Keratinocyte (primary cell): ENCODE measurements around the gene ZNF615. TPM values are rescaled to one million over a fixed set of nuclear protein-coding genes. Genes with fewer than 3 reads are reported as not detected.
"Not testable (repeated sequence)": the region's sequence is repeated elsewhere in the genome, so short reads cannot be mapped to it uniquely, and the experiment has no call there.

Experiments
- DNase-seq: peaks from one replicate; pipeline ENCODE4 v3.0.0-alpha.2; 2011; ENCODE audit warnings: low read depth, missing footprints, low spot score
- FAIRE-seq: peaks from 2 replicates; lab custom pipeline; 2011; peaks lifted over from hg19 to GRCh38; lab: Jason Lieb, UNC
- H2AFZ ChIP-seq: 2 replicates; pipeline ENCODE4 v1.6.0; 2012; ENCODE audit warnings: low read length, control low read depth, inconsistent platforms; ENCODE audit not compliant: control insufficient read depth
- H3K27ac ChIP-seq: 2 replicates; pipeline ENCODE4 v1.5.1; 2011; ENCODE audit warnings: low read length; ENCODE audit not compliant: control insufficient read depth, insufficient read depth
- H3K27me3 ChIP-seq: 3 replicates; pipeline ENCODE4 v1.6.0; 2011; ENCODE audit warnings: low read length; ENCODE audit not compliant: control insufficient read depth, insufficient read depth; ENCODE audit errors: extremely low read depth
- H3K36me3 ChIP-seq, 2 experiments: 2 replicates in 1 of 2; 3 replicates in 1 of 2; pipeline ENCODE4 v1.5.1; 2011; ENCODE audit warnings: low read length in 2 of 2, mild to moderate bottlenecking in 1 of 2; ENCODE audit not compliant: control insufficient read depth in 2 of 2, insufficient read depth in 2 of 2; ENCODE audit errors: extremely low read depth in 1 of 2
- H3K4me1 ChIP-seq: 3 replicates; pipeline ENCODE4 v1.5.1; 2011; ENCODE audit warnings: low read length; ENCODE audit not compliant: control insufficient read depth, insufficient read depth; ENCODE audit errors: extremely low read depth
- H3K4me2 ChIP-seq: 3 replicates; pipeline ENCODE4 v1.6.0; 2011; ENCODE audit warnings: low read depth, low read length; ENCODE audit not compliant: control insufficient read depth, insufficient read depth; ENCODE audit errors: extremely low read depth
- H3K4me3 ChIP-seq, 3 experiments: fragments of 200-600 bp in 1 of 3; sonication (generic) in 1 of 3; 2 replicates in 2 of 3; 3 replicates in 1 of 3; pipeline ENCODE4 v1.5.1; 2011 to 2016; ENCODE audit warnings: low read length in 3 of 3, mild to moderate bottlenecking in 3 of 3, control low read depth in 2 of 3, inconsistent platforms in 1 of 3, low read depth in 1 of 3, mixed read lengths in 1 of 3, mixed run types in 1 of 3, moderate library complexity in 1 of 3; ENCODE audit not compliant: control insufficient read depth in 2 of 3, insufficient read depth in 2 of 3; ENCODE audit errors: extremely low read depth in 1 of 3
- H3K79me2 ChIP-seq: 2 replicates; pipeline ENCODE4 v1.6.0; 2012; ENCODE audit warnings: low read length; ENCODE audit not compliant: control insufficient read depth, insufficient read depth
- H3K9ac ChIP-seq: 3 replicates; pipeline ENCODE4 v1.6.0; 2011; ENCODE audit warnings: low read length; ENCODE audit not compliant: control insufficient read depth, insufficient read depth; ENCODE audit errors: extremely low read depth
- H3K9me1 ChIP-seq: 3 replicates; pipeline ENCODE4 v1.6.0; 2011; ENCODE audit warnings: low read length; ENCODE audit not compliant: control insufficient read depth, insufficient read depth; ENCODE audit errors: extremely low read depth
- H3K9me3 ChIP-seq: 2 replicates; pipeline ENCODE4 v1.5.1; 2012; ENCODE audit warnings: low read depth, low read length; ENCODE audit not compliant: control insufficient read depth
- H4K20me1 ChIP-seq: 3 replicates; pipeline ENCODE4 v1.6.0; 2011; ENCODE audit warnings: low read length; ENCODE audit not compliant: control insufficient read depth, insufficient read depth; ENCODE audit errors: extremely low read depth
- EZH2 ChIP-seq: IDR thresholded peaks from one replicate; pipeline ENCODE4 v1.6.1; 2012; ENCODE audit warnings: inconsistent platforms, mild to moderate bottlenecking, low read length, moderate library complexity
- dilution Hi-C: fragments of 300-500 bp; cut with MboI; formaldehyde crosslinking; loops from one replicate; pipeline ENCODE4 v1.7.0; 2020; ENCODE audit warnings: low sequenced_read_pairs; ENCODE audit not compliant: extremely low pct_ligation_motif_present
- polyA plus RNA-seq, 5 experiments: library from polyadenylated mRNA; depleted of rRNA in 3 of 5; stranded (reverse) in 3 of 5; stranded (forward) in 1 of 5; unstranded in 1 of 5; fragments of >200 nt; gene quantifications; 1 replicate in 1 of 5; 2 replicates in 3 of 5; 3 replicates in 1 of 5; pipeline versions ENCODE4 v1.2.1 to v1.2.3, GENCODE V29; 2011 to 2012; ENCODE audit warnings: missing spikeins in 2 of 5, low read depth in 1 of 5, low replicate concordance in 1 of 5
- TF ChIP-seq, protein P1 (sequence below), 3 experiments: IDR thresholded peaks in 1 of 3; conservative IDR thresholded peaks in 1 of 3; optimal IDR thresholded peaks in 1 of 3; 2 replicates in 2 of 3; 3 replicates in 1 of 3; pipeline versions ENCODE3 to v1.5.1; 2011; ENCODE audit warnings: low read length in 3 of 3, mild to moderate bottlenecking in 3 of 3, moderate library complexity in 2 of 3, control low read depth in 1 of 3, inconsistent platforms in 1 of 3; ENCODE audit not compliant: insufficient read depth in 2 of 3; ENCODE audit errors: extremely low read depth in 1 of 3

The ZNF615 gene
- polyA plus RNA-seq, 1 donor (not counting 4 experiments of a cell fraction or from before 2014, with no cell fraction given): 3.7 TPM

DNA sequence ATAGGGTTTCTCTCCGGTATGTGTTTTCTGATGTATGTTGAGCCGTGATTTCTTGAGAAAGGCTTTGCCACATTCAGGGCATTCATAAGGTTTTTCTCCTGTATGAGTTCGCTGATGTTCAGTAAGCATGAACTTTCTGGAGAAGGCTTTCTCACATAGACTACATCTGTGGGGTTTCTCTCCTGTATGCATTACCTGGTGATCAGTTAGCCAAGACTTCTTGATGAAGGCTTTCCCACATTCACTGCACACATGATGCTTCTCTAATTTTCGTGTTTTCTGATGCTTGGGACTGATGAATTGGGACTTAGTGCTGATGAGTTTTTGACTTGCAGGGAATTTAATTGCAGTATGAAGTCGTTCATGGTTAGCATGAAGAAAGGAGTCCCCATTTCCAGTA, 42.4 kb downstream of the ZNF615 start:
- Histone ChIP-seq H3K9ac (no peak overlapping the region), H3K9me1 (no peaks in the 10 kb centered on the region), H4K20me1 (no peaks in the 10 kb centered on the region), H3K9me3 (peaks cover 13% of the 10 kb centered on the region), H3K27me3 (no peaks in the 10 kb centered on the region), H3K4me2 (no peak overlapping the region), H3K36me3 (peaks cover 15 to 19% of the 10 kb centered on the region in 2 experiments), H3K4me1 (no peaks in the 10 kb centered on the region), H3K4me3 (no peak overlapping the region), H3K27ac (no peak overlapping the region), H2AFZ (no peak overlapping the region), H3K79me2 (no peaks in the 10 kb centered on the region)
- DNase-seq: no peak
- peak; percentile 46 for FAIRE-seq
- dilution Hi-C loops: no loop called here
- TF ChIP-seq, protein P1, sequence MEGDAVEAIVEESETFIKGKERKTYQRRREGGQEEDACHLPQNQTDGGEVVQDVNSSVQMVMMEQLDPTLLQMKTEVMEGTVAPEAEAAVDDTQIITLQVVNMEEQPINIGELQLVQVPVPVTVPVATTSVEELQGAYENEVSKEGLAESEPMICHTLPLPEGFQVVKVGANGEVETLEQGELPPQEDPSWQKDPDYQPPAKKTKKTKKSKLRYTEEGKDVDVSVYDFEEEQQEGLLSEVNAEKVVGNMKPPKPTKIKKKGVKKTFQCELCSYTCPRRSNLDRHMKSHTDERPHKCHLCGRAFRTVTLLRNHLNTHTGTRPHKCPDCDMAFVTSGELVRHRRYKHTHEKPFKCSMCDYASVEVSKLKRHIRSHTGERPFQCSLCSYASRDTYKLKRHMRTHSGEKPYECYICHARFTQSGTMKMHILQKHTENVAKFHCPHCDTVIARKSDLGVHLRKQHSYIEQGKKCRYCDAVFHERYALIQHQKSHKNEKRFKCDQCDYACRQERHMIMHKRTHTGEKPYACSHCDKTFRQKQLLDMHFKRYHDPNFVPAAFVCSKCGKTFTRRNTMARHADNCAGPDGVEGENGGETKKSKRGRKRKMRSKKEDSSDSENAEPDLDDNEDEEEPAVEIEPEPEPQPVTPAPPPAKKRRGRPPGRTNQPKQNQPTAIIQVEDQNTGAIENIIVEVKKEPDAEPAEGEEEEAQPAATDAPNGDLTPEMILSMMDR (optimal IDR thresholded peaks at IDR 0.05 in 1 of 3, IDR thresholded peaks at IDR 0.05 in 1 of 3, conservative IDR thresholded peaks at IDR 0.05 in 1 of 3; ENCODE audit: extremely low read depth in 1 of 3, insufficient read depth in 2 of 3, low read length in 3 of 3): no peak
- TF ChIP-seq EZH2: no peak

DNA sequence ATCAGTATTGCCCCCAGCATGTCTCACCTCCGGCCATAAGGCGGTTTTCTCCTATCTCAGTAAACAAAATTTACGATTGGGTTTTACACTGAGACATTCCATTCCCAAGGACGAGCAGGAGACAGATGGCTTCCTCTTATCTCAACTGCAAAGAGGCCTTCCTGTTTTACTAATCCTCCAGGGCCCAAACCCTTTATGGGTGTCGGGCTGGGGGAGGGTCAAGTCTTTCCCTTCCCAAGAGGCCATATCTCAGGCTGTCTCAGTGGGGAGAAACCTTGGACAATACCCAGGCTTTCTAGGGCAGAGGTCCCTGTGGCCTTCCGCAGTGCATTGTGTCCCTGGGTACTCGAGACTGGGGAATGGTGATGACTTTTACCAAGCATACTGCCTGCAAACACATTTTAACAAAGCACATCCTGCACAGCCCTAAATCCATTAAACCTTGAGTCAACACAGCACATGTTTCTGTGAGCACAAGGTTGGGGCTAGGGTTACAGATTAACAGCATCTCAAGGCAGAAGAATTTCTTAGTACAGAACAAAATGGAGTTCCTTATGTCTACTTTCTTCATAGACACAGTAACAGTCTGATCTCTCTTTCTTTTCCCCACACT, 47.3 kb downstream of the ZNF615 start:
- dilution Hi-C loops: not testable (repeated sequence)

DNA sequence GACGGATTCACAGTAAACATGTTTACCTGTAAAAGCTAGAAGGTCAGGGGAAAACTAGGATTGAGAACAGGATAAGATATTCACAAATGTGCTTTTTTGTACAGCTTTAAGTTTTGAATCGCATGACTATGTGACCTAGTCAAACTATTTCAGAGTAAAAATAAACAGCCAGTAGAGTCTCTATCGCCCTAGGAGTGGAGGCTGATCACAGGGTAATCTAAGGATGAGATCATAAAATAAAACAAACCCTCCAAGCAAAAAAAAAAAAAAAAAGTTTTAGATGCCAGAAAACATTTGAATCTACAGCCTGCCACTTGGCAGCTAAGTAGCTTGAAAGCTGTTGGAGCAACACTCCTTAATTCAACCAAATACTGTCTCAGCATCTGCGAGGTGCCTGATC, 48.2 kb downstream of the ZNF615 start:
- H3K4me2 ChIP-seq: no peak overlapping the region
- no peaks in the 10 kb centered on the region for H3K36me3 ChIP-seq
- no peak for TF ChIP-seq EZH2
- TF ChIP-seq, protein P1 (optimal IDR thresholded peaks at IDR 0.05 in 1 of 3, IDR thresholded peaks at IDR 0.05 in 1 of 3, conservative IDR thresholded peaks at IDR 0.05 in 1 of 3; ENCODE audit: extremely low read depth in 1 of 3, insufficient read depth in 2 of 3, low read length in 3 of 3): no peak
- no peaks in the 10 kb centered on the region for H3K79me2 ChIP-seq
- no peaks in the 10 kb centered on the region for H3K9me1 ChIP-seq
- dilution Hi-C loops: no loop called here
- no peak overlapping the region for H3K27ac ChIP-seq
- H3K4me3 ChIP-seq: no peak overlapping the region
- peaks cover 1% of the 10 kb centered on the region for H3K9me3 ChIP-seq
- DNase-seq (no peak), FAIRE-seq (no peak)
- no peak overlapping the region for H3K9ac ChIP-seq
- no peaks in the 10 kb centered on the region for H4K20me1 ChIP-seq
- H2AFZ ChIP-seq: no peak overlapping the region
- H3K4me1 ChIP-seq: no peaks in the 10 kb centered on the region
- no peaks in the 10 kb centered on the region for H3K27me3 ChIP-seq

More for the DNA sequence above, 47.3 kb downstream of the ZNF615 start:
- DNase-seq, H2AFZ ChIP-seq, FAIRE-seq, H3K4me2 ChIP-seq, H3K4me3 ChIP-seq, H3K36me3 ChIP-seq, H3K79me2 ChIP-seq, H3K4me1 ChIP-seq, H3K9ac ChIP-seq, H3K27me3 ChIP-seq, H4K20me1 ChIP-seq, H3K9me1 ChIP-seq, H3K27ac ChIP-seq, H3K9me3 ChIP-seq: not testable (repeated sequence)

DNA sequence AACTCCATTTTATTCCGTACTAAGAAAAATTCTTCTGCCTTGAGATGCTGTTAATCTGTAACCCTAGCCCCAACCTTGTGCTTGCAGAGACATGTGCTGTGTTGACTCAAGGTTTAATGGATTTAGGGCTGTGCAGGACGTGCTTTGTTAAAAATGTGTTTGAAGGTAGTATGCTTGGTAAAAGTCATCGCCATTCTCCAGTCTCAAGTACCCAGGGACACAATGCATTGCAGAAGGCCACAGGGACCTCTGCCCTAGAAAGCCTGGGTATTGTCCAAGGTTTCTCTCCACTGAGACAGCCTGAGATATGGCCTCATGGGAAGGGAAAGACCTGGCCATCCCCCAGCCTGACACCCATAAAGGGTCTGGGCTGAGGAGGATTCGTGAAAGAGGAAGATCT, 50.2 kb downstream of the ZNF615 start:
- H3K9me3 ChIP-seq, FAIRE-seq, dilution Hi-C loops, H3K4me1 ChIP-seq, H3K9me1 ChIP-seq, H3K4me2 ChIP-seq, H3K36me3 ChIP-seq, H4K20me1 ChIP-seq, H3K9ac ChIP-seq, H2AFZ ChIP-seq, H3K27me3 ChIP-seq, H3K79me2 ChIP-seq, DNase-seq, H3K4me3 ChIP-seq, H3K27ac ChIP-seq: not testable (repeated sequence)
